HepG2 (cell line): ENCODE results near the gene SLC19A1. TPM values are rescaled to one million over a fixed set of nuclear protein-coding genes. Genes with fewer than 3 reads are reported as not detected.

ENCODE experiments used
- HCFC1 ChIP-seq: fragments of 150-350 bp; IDR thresholded peaks from 2 replicates; pipeline ENCODE4 v1.6.1; 2014; ENCODE audit warnings: low read depth, low read length
- MYC ChIP-seq: sonication (generic); formaldehyde crosslinking; IDR thresholded peaks from 2 replicates; pipeline ENCODE4 v1.9.0; 2021; ENCODE audit warnings: missing genetic modification reagents, borderline replicate concordance
- NKX3-1 ChIP-seq: sonication (generic); formaldehyde crosslinking; IDR thresholded peaks from 2 replicates; pipeline ENCODE4 v1.5.0; 2020; ENCODE audit warnings: missing genetic modification reagents
- TCF12 ChIP-seq, 2 experiments: fragments of 450-650 bp in 1 of 2; sonication (generic) in 1 of 2; formaldehyde crosslinking in 1 of 2; IDR thresholded peaks; 2 replicates each; pipeline versions ENCODE4 v1.6.1 to v1.8.0; 2017 to 2022; ENCODE audit warnings: antibody characterized with exemption in 1 of 2, mild to moderate bottlenecking in 1 of 2, missing genetic modification reagents in 1 of 2, moderate library complexity in 1 of 2
- TMF1 ChIP-seq: sonication (generic); formaldehyde crosslinking; IDR thresholded peaks from 2 replicates; pipeline ENCODE4 v1.8.1; 2022; ENCODE audit warnings: low read depth, missing genetic modification reagents
- ZNF143 ChIP-seq: sonication (generic); formaldehyde crosslinking; IDR thresholded peaks from 2 replicates; pipeline ENCODE4 v1.4.0; 2020; ENCODE audit warnings: missing genetic modification reagents
- ZNF331 ChIP-seq: sonication (generic); formaldehyde crosslinking; IDR thresholded peaks from 2 replicates; pipeline ENCODE4 v1.4.0; 2020; ENCODE audit warnings: missing genetic modification reagents
- ZNF333 ChIP-seq: sonication (generic); formaldehyde crosslinking; IDR thresholded peaks from 2 replicates; pipeline ENCODE4 v1.4.0; 2020; ENCODE audit warnings: mild to moderate bottlenecking, missing genetic modification reagents, borderline replicate concordance
- ZNF430 ChIP-seq: sonication (generic); formaldehyde crosslinking; IDR thresholded peaks from 2 replicates; pipeline ENCODE4 v1.9.0; 2021; ENCODE audit warnings: mild to moderate bottlenecking, missing genetic modification reagents
- ZNF431 ChIP-seq: sonication (generic); formaldehyde crosslinking; IDR thresholded peaks from 2 replicates; pipeline ENCODE4 v1.9.0; 2022; ENCODE audit warnings: missing genetic modification reagents, low read depth, mild to moderate bottlenecking, borderline replicate concordance
- ZNF510 ChIP-seq: sonication (generic); formaldehyde crosslinking; IDR thresholded peaks from 2 replicates; pipeline ENCODE4 v1.4.0; 2020; ENCODE audit warnings: low read depth, mild to moderate bottlenecking, missing genetic modification reagents
- ZNF777 ChIP-seq: sonication (generic); formaldehyde crosslinking; IDR thresholded peaks from 2 replicates; pipeline ENCODE4 v1.4.0; 2020; ENCODE audit warnings: missing genetic modification reagents
- polyA plus RNA-seq, 8 experiments: library from polyadenylated mRNA; depleted of rRNA in 3 of 8; stranded (reverse) in 7 of 8; unstranded in 1 of 8; fragments of >200 nt; fragmentation: Illumina TruSeq in 4 of 8; extraction: Trizol in 4 of 8; gene quantifications; 2 replicates each; pipeline versions ENCODE4 v1.2.1 to v1.2.3, GENCODE V29; 2011 to 2016; ENCODE audit warnings: low read depth in 4 of 8, missing spikeins in 1 of 8, mixed read lengths in 1 of 8; ENCODE audit not compliant: insufficient read depth in 1 of 8
- total RNA-seq, 5 experiments: library from RNA; depleted of rRNA; stranded (reverse); fragments of >200 nt; fragmentation: Illumina TruSeq; extraction: Trizol; gene quantifications; 2 replicates each; pipeline ENCODE4 v1.2.3, GENCODE V29; 2016; ENCODE audit warnings: low read depth in 1 of 5
- TF ChIP-seq, protein P1 (sequence below): sonication (generic); formaldehyde crosslinking; IDR thresholded peaks from 2 replicates; pipeline ENCODE4 v1.5.0; 2020; ENCODE audit warnings: mild to moderate bottlenecking, missing genetic modification reagents, moderate library complexity
- TF ChIP-seq, protein P2 (sequence below): sonication (generic); formaldehyde crosslinking; IDR thresholded peaks from 2 replicates; pipeline ENCODE4 v1.5.0; 2020; ENCODE audit warnings: mild to moderate bottlenecking, missing genetic modification reagents
- TF ChIP-seq, protein P3 (sequence below): sonication (generic); formaldehyde crosslinking; IDR thresholded peaks from 2 replicates; pipeline ENCODE4 v1.4.0; 2020; ENCODE audit warnings: missing genetic modification reagents
- TF ChIP-seq, protein P4 (sequence below): sonication (generic); formaldehyde crosslinking; IDR thresholded peaks from 2 replicates; pipeline ENCODE4 v1.4.0; 2020; ENCODE audit warnings: mild to moderate bottlenecking, missing genetic modification reagents
- TF ChIP-seq, protein P5 (sequence below): sonication (generic); formaldehyde crosslinking; IDR thresholded peaks from 2 replicates; pipeline ENCODE4 v1.4.0; 2020; ENCODE audit warnings: missing genetic modification reagents
- TF ChIP-seq, protein P6 (sequence below): sonication (generic); formaldehyde crosslinking; IDR thresholded peaks from 2 replicates; pipeline ENCODE4 v1.5.1; 2020; ENCODE audit warnings: missing genetic modification reagents, mild to moderate bottlenecking, borderline replicate concordance
- TF ChIP-seq, protein P7 (sequence below): IDR thresholded peaks from 2 replicates; pipeline ENCODE4 v1.6.1; 2016; ENCODE audit warnings: missing compliant biosample characterization, missing genetic modification reagents, borderline replicate concordance

Gene SLC19A1
- total and polyA plus RNA-seq, 2 of the 13 experiments (the other 11 are each of a cell fraction or from before 2014, with no cell fraction given), result 21.8 to 23.0 TPM

DNA sequence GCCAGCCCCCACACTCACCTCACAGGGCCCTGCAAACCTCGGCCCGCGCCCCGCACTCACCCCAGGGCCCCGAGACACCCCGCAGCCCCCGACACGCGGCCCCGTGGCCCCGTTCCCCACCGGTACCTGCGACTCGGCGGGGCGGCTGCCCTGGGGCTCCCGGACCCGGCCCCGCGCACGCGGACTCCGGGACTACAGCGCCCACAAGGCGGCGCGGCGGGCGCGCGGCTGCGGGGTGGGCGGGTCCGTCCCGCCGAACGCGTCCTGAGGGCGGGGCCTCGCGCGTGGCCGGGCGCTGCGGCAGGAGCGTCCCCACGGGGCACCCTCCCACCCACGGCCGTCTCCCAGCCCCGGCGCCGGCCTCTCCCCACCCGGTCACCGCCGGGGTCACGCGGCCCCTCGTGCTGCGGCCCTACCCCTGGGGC, at the start of gene SLC19A1 (continued):
- TF ChIP-seq, protein P1, sequence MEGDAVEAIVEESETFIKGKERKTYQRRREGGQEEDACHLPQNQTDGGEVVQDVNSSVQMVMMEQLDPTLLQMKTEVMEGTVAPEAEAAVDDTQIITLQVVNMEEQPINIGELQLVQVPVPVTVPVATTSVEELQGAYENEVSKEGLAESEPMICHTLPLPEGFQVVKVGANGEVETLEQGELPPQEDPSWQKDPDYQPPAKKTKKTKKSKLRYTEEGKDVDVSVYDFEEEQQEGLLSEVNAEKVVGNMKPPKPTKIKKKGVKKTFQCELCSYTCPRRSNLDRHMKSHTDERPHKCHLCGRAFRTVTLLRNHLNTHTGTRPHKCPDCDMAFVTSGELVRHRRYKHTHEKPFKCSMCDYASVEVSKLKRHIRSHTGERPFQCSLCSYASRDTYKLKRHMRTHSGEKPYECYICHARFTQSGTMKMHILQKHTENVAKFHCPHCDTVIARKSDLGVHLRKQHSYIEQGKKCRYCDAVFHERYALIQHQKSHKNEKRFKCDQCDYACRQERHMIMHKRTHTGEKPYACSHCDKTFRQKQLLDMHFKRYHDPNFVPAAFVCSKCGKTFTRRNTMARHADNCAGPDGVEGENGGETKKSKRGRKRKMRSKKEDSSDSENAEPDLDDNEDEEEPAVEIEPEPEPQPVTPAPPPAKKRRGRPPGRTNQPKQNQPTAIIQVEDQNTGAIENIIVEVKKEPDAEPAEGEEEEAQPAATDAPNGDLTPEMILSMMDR (CRISPR knock-in tag), result peak; percentile 50; the same call in 1 of the 2 replicates
- TF ChIP-seq, protein P2, sequence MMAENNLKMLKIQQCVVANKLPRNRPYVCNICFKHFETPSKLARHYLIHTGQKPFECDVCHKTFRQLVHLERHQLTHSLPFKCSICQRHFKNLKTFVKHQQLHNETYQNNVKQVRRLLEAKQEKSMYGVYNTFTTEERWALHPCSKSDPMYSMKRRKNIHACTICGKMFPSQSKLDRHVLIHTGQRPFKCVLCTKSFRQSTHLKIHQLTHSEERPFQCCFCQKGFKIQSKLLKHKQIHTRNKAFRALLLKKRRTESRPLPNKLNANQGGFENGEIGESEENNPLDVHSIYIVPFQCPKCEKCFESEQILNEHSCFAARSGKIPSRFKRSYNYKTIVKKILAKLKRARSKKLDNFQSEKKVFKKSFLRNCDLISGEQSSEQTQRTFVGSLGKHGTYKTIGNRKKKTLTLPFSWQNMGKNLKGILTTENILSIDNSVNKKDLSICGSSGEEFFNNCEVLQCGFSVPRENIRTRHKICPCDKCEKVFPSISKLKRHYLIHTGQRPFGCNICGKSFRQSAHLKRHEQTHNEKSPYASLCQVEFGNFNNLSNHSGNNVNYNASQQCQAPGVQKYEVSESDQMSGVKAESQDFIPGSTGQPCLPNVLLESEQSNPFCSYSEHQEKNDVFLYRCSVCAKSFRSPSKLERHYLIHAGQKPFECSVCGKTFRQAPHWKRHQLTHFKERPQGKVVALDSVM, result no peak
- TF ChIP-seq ZNF143, result peak; percentile 77
- no peak for TF ChIP-seq MYC
- TF ChIP-seq ZNF510 (CRISPR knock-in tag), result no peak
- TF ChIP-seq, protein P3, sequence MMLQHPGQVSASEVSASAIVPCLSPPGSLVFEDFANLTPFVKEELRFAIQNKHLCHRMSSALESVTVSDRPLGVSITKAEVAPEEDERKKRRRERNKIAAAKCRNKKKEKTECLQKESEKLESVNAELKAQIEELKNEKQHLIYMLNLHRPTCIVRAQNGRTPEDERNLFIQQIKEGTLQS (CRISPR knock-in tag), result no peak
- no peak for TF ChIP-seq ZNF430 (CRISPR knock-in tag)
- TF ChIP-seq ZNF333, result no peak
- TF ChIP-seq, protein P4, sequence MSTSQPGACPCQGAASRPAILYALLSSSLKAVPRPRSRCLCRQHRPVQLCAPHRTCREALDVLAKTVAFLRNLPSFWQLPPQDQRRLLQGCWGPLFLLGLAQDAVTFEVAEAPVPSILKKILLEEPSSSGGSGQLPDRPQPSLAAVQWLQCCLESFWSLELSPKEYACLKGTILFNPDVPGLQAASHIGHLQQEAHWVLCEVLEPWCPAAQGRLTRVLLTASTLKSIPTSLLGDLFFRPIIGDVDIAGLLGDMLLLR (CRISPR knock-in tag), result no peak
- TF ChIP-seq TCF12 (IDR thresholded peaks at IDR 0.05), result no peak
- TF ChIP-seq TCF12 (CRISPR knock-in tag; IDR thresholded peaks at IDR 0.05), result no peak
- no peak for TF ChIP-seq ZNF331
- TF ChIP-seq NKX3-1 (CRISPR knock-in tag), result no peak
- TF ChIP-seq, protein P5, sequence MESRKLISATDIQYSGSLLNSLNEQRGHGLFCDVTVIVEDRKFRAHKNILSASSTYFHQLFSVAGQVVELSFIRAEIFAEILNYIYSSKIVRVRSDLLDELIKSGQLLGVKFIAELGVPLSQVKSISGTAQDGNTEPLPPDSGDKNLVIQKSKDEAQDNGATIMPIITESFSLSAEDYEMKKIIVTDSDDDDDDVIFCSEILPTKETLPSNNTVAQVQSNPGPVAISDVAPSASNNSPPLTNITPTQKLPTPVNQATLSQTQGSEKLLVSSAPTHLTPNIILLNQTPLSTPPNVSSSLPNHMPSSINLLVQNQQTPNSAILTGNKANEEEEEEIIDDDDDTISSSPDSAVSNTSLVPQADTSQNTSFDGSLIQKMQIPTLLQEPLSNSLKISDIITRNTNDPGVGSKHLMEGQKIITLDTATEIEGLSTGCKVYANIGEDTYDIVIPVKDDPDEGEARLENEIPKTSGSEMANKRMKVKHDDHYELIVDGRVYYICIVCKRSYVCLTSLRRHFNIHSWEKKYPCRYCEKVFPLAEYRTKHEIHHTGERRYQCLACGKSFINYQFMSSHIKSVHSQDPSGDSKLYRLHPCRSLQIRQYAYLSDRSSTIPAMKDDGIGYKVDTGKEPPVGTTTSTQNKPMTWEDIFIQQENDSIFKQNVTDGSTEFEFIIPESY (CRISPR knock-in tag), result no peak
- no peak for TF ChIP-seq TMF1 (CRISPR knock-in tag)
- TF ChIP-seq ZNF431, result no peak
- TF ChIP-seq, protein P6, sequence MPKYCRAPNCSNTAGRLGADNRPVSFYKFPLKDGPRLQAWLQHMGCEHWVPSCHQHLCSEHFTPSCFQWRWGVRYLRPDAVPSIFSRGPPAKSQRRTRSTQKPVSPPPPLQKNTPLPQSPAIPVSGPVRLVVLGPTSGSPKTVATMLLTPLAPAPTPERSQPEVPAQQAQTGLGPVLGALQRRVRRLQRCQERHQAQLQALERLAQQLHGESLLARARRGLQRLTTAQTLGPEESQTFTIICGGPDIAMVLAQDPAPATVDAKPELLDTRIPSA, result no peak
- TF ChIP-seq, protein P7, sequence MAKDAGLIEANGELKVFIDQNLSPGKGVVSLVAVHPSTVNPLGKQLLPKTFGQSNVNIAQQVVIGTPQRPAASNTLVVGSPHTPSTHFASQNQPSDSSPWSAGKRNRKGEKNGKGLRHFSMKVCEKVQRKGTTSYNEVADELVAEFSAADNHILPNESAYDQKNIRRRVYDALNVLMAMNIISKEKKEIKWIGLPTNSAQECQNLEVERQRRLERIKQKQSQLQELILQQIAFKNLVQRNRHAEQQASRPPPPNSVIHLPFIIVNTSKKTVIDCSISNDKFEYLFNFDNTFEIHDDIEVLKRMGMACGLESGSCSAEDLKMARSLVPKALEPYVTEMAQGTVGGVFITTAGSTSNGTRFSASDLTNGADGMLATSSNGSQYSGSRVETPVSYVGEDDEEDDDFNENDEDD (CRISPR knock-in tag), result peak; percentile 47; the same call in 1 of the 2 replicates
- TF ChIP-seq ZNF777 (CRISPR knock-in tag), result peak; percentile 34; the same call in 1 of the 2 replicates
- TF ChIP-seq HCFC1, result peak; percentile 43
